SK-N-SH treated with all-trans-retinoic acid at 6 μM for 48 hours (cell line): ENCODE data around the gene CFAP61.

Experiments
- BACH2 ChIP-seq: fragments of 250-450 bp; sonication (Bioruptor Pico); IDR thresholded peaks from 2 replicates; pipeline ENCODE4 v1.9.0; 2021; ENCODE audit warnings: mild to moderate bottlenecking, borderline replicate concordance
- PPARA ChIP-seq: fragments of 250-450 bp; sonication (Bioruptor Pico); IDR thresholded peaks from 2 replicates; pipeline ENCODE4 v1.5.0; 2020; ENCODE audit warnings: mild to moderate bottlenecking, borderline replicate concordance
- TCF4 ChIP-seq: fragments of 250-450 bp; sonication (Bioruptor Pico); IDR thresholded peaks from 2 replicates; pipeline ENCODE4 v1.8.0; 2021; ENCODE audit warnings: mild to moderate bottlenecking, moderate library complexity, borderline replicate concordance
- TOX ChIP-seq: fragments of 250-450 bp; sonication (Bioruptor Pico); IDR thresholded peaks from 2 replicates; pipeline ENCODE4 v1.8.0; 2021; ENCODE audit warnings: mild to moderate bottlenecking, moderate library complexity, borderline replicate concordance
- ZFP3 ChIP-seq: fragments of 250-450 bp; sonication (Bioruptor Pico); IDR thresholded peaks from 2 replicates; pipeline ENCODE4 v1.5.0; 2020; ENCODE audit warnings: mild to moderate bottlenecking, moderate library complexity

DNA sequence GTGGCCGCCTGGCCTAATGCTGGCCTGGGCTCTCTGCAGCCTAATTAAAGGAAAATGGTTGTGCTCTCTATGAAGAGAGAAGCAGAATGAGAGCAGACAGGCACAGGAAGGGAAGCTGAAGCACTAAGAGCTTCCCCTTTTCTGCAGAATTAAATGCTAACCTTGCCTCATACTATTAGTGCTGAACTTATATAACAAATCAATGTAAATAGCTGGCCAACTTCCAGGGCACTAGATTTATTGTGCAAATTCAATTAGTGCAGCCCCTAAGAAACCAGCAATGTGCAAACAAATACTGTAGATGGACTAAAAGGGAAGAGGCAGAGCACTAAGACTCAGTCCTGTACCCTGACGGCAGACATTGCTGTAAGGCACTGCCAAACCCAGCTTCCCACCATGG, 279.5 kb downstream of the CFAP61 start:
- TF ChIP-seq BACH2 (CRISPR knock-in tag) (no peak), TCF4 (CRISPR knock-in tag) (no peak), TOX (CRISPR knock-in tag) (no peak), PPARA (CRISPR knock-in tag) (no peak), ZFP3 (no peak)
